Thyroid gland (tissue), 4 donors: ENCODE results near the gene IFFO2. TPM values are rescaled to one million over a fixed set of nuclear protein-coding genes. Genes with fewer than 3 reads are reported as not detected.
A peak's percentile ranks its signal among the peaks of the same experiment; 100 is the strongest.
"Not testable (repeated sequence)": the region's sequence is repeated elsewhere in the genome, so short reads cannot be mapped to it uniquely, and the experiment has no call there.

Experiments
- DNase-seq, 2 donors: peaks; one replicate each; pipeline ENCODE4 v3.0.0-alpha.2; 2019
- H3K27ac ChIP-seq, 3 donors: fragments of 200-600 bp; sonication (generic); 1 replicate in 2 of 3; 2 replicates in 1 of 3; pipeline ENCODE4 v1.5.1; 2016 to 2019; ENCODE audit warnings: mild to moderate bottlenecking in 1 of 3, moderate library complexity in 1 of 3
- H3K27me3 ChIP-seq: fragments of 200-600 bp; sonication (generic); one replicate; pipeline ENCODE4 v1.5.1; 2019
- H3K36me3 ChIP-seq, 2 donors: fragments of 200-600 bp; sonication (generic); one replicate each; pipeline ENCODE4 v1.5.1; 2016 to 2019
- H3K4me1 ChIP-seq, 2 donors: fragments of 200-600 bp; sonication (generic); one replicate each; pipeline ENCODE4 v1.5.1; 2017 to 2019
- H3K4me3 ChIP-seq, 3 donors: fragments of 200-600 bp; sonication (generic); replicated peaks in 1 of 3; 1 replicate in 2 of 3; 2 replicates in 1 of 3; pipeline ENCODE4 v1.5.1; 2016; ENCODE audit warnings: mild to moderate bottlenecking in 1 of 3
- H3K9me3 ChIP-seq: fragments of 200-600 bp; sonication (generic); one replicate; pipeline ENCODE4 v1.5.1; 2017
- POLR2A ChIP-seq, 2 donors: fragments of 450-650 bp; IDR thresholded peaks; one replicate each; pipeline ENCODE4 v1.6.1; 2017; ENCODE audit warnings: antibody characterized with exemption in 2 of 2, mild to moderate bottlenecking in 2 of 2, moderate library complexity in 1 of 2
- WGBS, 2 donors: methylation state at CpG; one replicate each; pipeline ENCODE4 v1.1.5; 2017; 5-methylcytosine and 5-hydroxymethylcytosine counted together
- intact Hi-C: fragments of 100-400 bp; cut with DNase I; formaldehyde crosslinking; loops from one replicate; pipeline ENCODE4 v1.15.1; 2023
- total RNA-seq, 4 donors: library from RNA; depleted of rRNA; stranded (reverse); fragments of >200 nt; gene quantifications; one replicate each; pipeline ENCODE4 v1.2.3, GENCODE V29; 2016
- TF ChIP-seq, protein P1 (sequence below), 6 experiments: fragments of 200-600 bp in 3 of 6; fragments of 450-650 bp in 3 of 6; sonication (generic) in 3 of 6; IDR thresholded peaks; one replicate each; pipeline ENCODE4 v1.5.1; 2016 to 2019; ENCODE audit warnings: antibody characterized with exemption in 6 of 6, mild to moderate bottlenecking in 2 of 6, inconsistent platforms in 1 of 6, moderate library complexity in 1 of 6

The IFFO2 gene
- total RNA-seq, 4 donors from 2014 or later, result 7.2 to 11.3 (median 10.1) TPM

DNA sequence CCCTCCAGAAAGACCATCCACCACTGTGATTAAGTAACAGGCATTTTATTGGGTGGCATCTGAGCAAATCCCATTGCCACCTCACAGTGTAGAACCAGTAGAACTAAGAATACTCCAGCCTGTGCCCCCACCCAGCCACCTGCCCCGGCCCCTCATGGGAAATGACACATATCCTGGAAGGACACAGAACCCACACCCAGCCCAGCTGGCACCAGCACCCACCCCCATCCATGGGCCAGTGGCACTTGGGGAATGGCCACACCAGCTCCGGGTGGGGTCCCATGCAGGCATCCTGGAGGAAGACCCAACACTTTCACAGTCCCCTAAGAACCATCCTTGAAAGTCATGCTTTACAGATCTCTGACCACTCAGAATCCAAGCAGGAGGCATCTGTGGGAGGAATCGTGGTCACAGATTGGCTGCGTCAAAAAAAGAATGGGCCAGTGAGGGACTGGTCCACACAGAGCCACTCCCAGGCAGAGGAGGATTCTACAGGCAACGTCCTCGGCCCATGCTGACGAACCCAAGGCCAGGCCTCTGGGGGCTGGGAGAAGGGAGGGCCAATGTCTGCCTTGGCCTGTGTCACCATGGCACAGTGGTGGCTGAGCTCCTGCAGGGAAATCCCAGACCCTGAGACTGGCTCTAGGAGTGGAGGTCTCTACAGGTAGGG lies 84.9 kb downstream of the IFFO2 start:
- H3K27ac ChIP-seq, result no peak overlapping the region
- WGBS, 2 donors, result 86 to 91% methylated on average over 4 to 7 of the region's 7 CpGs
- H3K4me3 ChIP-seq, result no peak overlapping the region
- H3K4me1 ChIP-seq, result no peaks in the 10 kb centered on the region
- no peaks in the 10 kb centered on the region for H3K27me3 ChIP-seq
- no peak for DNase-seq
- intact Hi-C loops, result no loop called here
- TF ChIP-seq POLR2A (IDR thresholded peaks at IDR 0.05), result no peak
- TF ChIP-seq, protein P1, sequence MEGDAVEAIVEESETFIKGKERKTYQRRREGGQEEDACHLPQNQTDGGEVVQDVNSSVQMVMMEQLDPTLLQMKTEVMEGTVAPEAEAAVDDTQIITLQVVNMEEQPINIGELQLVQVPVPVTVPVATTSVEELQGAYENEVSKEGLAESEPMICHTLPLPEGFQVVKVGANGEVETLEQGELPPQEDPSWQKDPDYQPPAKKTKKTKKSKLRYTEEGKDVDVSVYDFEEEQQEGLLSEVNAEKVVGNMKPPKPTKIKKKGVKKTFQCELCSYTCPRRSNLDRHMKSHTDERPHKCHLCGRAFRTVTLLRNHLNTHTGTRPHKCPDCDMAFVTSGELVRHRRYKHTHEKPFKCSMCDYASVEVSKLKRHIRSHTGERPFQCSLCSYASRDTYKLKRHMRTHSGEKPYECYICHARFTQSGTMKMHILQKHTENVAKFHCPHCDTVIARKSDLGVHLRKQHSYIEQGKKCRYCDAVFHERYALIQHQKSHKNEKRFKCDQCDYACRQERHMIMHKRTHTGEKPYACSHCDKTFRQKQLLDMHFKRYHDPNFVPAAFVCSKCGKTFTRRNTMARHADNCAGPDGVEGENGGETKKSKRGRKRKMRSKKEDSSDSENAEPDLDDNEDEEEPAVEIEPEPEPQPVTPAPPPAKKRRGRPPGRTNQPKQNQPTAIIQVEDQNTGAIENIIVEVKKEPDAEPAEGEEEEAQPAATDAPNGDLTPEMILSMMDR (IDR thresholded peaks at IDR 0.05), result no peak
- H3K36me3 ChIP-seq, result no peaks in the 10 kb centered on the region
- H3K9me3 ChIP-seq, result no peaks in the 10 kb centered on the region

DNA sequence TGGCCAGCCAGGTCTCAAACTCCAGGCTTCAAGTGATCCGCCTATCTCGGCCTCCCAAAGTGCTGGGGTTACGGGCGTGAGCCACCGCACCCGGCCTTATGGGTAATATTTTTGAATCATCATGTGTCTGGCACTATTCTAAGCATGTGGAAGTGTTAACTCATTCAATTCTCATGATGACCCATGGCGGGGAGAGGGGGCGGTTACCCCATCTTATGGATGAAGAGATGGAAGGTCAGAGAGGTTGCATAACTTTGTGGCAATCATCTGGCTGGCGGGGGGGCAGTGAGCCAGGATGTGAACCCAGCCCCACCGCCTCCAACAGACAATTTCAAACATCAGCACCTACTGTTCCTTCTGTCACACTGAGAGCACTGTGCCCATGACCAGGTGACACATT lies 85.5 kb downstream of the IFFO2 start:
- Histone ChIP-seq H3K4me1 (no peaks in the 10 kb centered on the region), H3K27me3 (no peaks in the 10 kb centered on the region), H3K36me3 (no peaks in the 10 kb centered on the region), H3K27ac (no peak overlapping the region), H3K9me3 (no peaks in the 10 kb centered on the region), H3K4me3 (no peak overlapping the region)
- no peak for DNase-seq
- intact Hi-C loops, result no loop called here
- no peak for TF ChIP-seq POLR2A (IDR thresholded peaks at IDR 0.05)
- TF ChIP-seq, protein P1 (IDR thresholded peaks at IDR 0.05), result no peak
- 81 to 98% methylated on average over 10 of the region's 10 CpGs for WGBS, 2 donors

DNA sequence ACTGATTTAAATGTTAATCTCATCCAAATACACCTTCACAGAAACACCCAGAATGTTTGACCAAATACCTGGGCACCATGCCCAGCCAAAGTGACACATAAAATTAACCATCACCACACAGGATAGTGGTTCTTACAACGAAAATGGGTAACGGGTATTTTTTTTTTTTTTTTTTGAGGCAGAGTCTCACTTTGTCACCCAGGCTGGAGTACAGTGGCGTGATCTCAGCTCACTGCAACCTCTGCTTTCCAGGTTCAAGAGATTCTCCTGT lies 85.9 kb downstream of the IFFO2 start:
- H3K9me3 ChIP-seq, intact Hi-C loops, H3K27ac ChIP-seq, H3K4me3 ChIP-seq, H3K4me1 ChIP-seq, H3K27me3 ChIP-seq, H3K36me3 ChIP-seq: not testable (repeated sequence)
- 69 to 83% methylated on average over 3 of the region's 3 CpGs for WGBS, 2 donors
- DNase-seq, result peak in 1 of 2 donors; percentile 15

DNA sequence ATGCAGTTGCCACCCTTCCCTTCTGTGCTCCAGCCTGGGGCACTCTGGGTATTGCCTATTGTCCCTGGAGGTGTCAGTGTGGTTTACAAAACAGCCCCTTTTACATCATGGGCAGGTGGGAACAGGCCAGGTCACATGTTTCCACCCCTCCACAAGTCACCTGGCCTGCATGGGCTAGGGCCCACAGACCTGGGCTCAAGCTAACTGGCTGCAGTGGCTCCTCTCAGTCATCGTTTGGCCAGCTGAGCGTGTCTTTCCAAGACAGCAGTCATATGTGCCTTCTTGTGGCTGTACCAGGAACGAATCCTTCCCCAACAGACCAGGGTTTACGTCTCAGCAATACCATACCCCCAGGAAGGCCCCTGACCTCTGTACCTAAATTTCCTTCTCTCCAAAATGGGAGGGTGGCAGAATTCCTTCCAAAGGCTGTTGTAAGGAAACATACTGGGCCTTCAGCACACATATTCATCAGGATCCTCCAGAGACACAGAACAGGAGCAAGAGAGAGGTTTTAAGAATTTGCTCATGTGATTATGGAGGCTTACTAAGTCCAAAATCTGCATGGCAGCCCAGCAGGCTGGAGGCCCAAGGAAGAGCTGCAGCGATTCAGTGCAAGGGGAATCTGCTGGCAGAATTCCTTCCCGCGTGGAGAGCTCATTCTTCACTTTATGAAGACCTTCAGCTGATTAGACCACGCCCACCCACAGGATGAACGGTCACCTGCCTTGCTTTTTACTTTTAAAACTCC lies 86.5 kb downstream of the IFFO2 start:
- Histone ChIP-seq H3K4me1 (no peaks in the 10 kb centered on the region), H3K4me3 (no peak overlapping the region), H3K27me3 (no peaks in the 10 kb centered on the region), H3K9me3 (no peaks in the 10 kb centered on the region), H3K27ac (no peak overlapping the region), H3K36me3 (no peaks in the 10 kb centered on the region)
- TF ChIP-seq POLR2A (IDR thresholded peaks at IDR 0.05), result no peak
- TF ChIP-seq, protein P1 (IDR thresholded peaks at IDR 0.05), result no peak
- DNase-seq, result peak; percentile 23 to 28
- WGBS, 2 donors, result 69 to 75% methylated on average over 9 of the region's 9 CpGs
- intact Hi-C loops, result no loop called here

DNA sequence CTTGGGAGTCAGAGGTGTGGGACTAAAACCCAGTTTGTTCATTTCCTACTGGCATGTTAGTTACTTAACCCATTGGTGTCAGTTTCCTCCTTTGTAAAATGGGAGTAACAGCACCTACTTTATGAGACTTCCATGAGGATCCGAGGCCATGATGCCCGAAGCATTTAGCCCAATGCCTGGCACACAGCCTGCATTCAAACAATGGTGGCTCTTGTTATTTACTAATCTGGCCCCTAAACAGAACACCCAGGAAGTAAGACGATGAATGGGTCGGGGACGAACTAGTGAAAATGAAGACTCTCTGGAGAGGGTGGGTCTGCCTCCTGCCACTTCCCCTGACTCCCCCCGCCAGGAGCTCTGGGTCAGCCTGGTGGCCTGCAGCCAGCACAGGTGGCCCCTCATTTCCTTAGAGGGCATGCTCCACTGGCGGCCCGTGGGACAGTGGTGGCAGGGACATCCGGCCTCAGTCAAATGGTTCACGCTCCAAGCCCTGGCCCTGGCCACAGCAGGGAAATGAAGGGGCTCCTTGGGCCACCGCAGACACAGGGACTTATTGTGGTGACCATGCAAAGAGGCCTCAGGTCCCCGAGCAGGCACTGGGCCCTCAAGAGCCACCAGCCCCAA lies 87.6 kb downstream of the IFFO2 start:
- no peaks in the 10 kb centered on the region for H3K27me3 ChIP-seq

More for the DNA sequence above, 87.6 kb downstream of the IFFO2 start:
- no peaks in the 10 kb centered on the region for H3K36me3 ChIP-seq
- H3K4me3 ChIP-seq, result no peak overlapping the region
- no peak overlapping the region for H3K27ac ChIP-seq
- WGBS, 2 donors, result 79 to 81% methylated on average over 8 to 12 of the region's 12 CpGs
- H3K9me3 ChIP-seq, result no peaks in the 10 kb centered on the region
- intact Hi-C loops, result no loop called here
- no peaks in the 10 kb centered on the region for H3K4me1 ChIP-seq
- TF ChIP-seq POLR2A (IDR thresholded peaks at IDR 0.05), result no peak
- TF ChIP-seq, protein P1 (IDR thresholded peaks at IDR 0.05), result no peak
- no peak for DNase-seq
